Right ventricle myocardium superior (tissue), 1 donor: ENCODE measurements around the gene HEXB. TPM values are rescaled to one million over a fixed set of nuclear protein-coding genes. Genes with fewer than 3 reads are reported as not detected.
"Not testable (repeated sequence)": the region's sequence is repeated elsewhere in the genome, so short reads cannot be mapped to it uniquely, and the experiment has no call there.

Source experiments
- ATAC-seq: fragments of 200-7000 bp; cut with Tn5 transposase; one replicate; pipeline ENCODE4 v1.9.1; 2020; ENCODE audit warnings: mild to moderate bottlenecking; ENCODE audit not compliant: poor library complexity
- DNase-seq: peaks from one replicate; pipeline ENCODE4 v3.0.0-alpha.2; 2020
- intact Hi-C: fragments of 100-400 bp; cut with DNase I; formaldehyde crosslinking; loops from one replicate; pipeline ENCODE4 v1.11.2; 2022
- total RNA-seq: library from RNA; stranded (reverse); fragmentation: NEBNext Ultra II Directional; extraction: Animal tissue kit (Norgen Biotek cat#: 25700); gene quantifications from one replicate; pipeline ENCODE4 v1.2.1, GENCODE V29; 2021
- donor health status: DM: no; HTN: yes; CAD: no; lungs with severe emphysema.

HEXB gene
- total RNA-seq, 1 donor from 2014 or later, result 83.6 TPM

DNA sequence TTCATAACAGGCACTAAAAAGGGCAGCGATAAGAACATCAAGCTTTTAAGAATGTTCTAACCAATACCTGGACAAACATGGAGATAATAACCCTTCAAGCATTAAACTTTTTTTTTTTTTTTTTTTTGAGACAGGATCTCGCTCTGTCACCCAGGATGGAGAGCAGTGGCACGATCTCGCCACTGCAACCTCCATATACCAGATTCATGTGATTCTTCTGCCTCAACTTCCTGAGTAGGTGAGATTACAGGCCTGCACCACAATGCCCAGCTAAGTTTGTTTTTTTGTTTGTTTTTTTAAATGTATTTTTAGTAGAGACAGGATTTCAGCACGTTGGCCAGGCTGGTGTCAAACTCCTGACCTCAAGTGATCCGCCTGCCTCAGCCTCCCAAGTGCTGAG lies 29.8 kb upstream of the HEXB start:
- intact Hi-C loops, result no loop called here
- DNase-seq (no peak), ATAC-seq (no peak)

DNA sequence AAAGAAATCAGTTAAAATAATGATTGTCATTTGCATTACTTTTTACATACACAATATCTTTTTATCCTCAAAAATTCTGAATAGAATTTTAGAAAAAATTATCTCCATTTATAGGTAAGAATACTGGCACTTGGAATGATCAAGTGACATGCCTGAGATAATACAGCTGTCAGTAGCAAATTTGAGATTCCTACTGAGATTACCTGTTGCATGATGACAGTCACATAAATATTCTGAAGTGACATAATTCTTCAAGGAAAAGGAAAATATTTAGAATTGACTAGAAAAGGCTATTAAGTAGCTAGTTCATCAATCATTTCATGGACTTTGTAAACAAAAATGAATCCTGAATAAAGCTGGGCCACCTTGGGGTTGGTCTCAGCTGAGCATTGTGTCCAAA lies 29.3 kb upstream of the HEXB start:
- ATAC-seq, result no peak
- intact Hi-C loops, result no loop called here
- DNase-seq, result no peak

- intact Hi-C loops, result no loop called here
- no peak for DNase-seq
- ATAC-seq, result peak; percentile 69
These were observed 27.9 kb upstream of the HEXB start for GRCh38 chr5:74657165-74657564.

DNA sequence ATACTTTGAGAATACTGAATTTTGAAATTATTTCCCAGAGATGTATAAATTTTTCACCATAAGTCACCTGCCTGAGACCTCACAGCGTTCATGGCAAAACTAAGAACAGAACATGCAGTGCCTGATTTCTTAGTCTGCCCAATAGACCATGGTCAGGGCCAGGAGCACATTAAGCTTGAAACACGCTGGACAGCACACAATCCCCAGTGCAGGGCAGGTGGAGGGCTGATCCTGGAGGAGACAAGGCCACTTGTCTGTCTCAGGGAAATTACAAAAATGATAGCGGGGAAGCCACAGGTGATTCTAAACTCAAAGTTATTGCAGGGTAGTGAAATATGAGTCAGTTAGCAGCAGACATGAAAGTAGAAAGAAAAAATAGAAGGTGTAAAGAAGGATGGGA lies 25.9 kb upstream of the HEXB start:
- no peak for DNase-seq
- no peak for ATAC-seq
- intact Hi-C loops, result no loop called here

DNA sequence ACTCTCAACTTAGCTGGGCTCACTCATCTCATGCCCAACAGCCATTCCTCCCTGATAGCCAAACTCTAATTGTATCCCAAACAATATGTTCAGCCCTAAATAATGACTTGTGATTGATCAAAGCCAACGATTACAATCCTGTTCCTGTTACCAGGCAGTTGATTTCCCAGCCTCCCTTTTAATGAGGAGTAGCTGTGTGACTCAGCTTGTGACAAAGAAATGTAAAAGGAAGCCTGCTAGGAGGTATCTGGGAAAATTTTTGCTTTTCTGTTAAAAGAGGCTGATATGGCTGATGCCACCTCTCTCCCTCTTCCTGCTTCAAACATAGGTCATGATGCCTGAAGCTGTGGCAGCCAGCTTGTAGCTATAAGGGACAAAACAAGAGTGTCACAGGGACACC lies 24.9 kb upstream of the HEXB start:
- ATAC-seq (no peak), DNase-seq (no peak)
- intact Hi-C loops, result no loop called here

- ATAC-seq (no peak), DNase-seq (no peak)
- intact Hi-C loops, result no loop called here
These were observed 24.2 kb upstream of the HEXB start for GRCh38 chr5:74660873-74661272.

GRCh38 chr5:74664551-74664950 lies 20.5 kb upstream of the HEXB start:
- ATAC-seq (no peak), DNase-seq (no peak)
- intact Hi-C loops, result no loop called here

DNA sequence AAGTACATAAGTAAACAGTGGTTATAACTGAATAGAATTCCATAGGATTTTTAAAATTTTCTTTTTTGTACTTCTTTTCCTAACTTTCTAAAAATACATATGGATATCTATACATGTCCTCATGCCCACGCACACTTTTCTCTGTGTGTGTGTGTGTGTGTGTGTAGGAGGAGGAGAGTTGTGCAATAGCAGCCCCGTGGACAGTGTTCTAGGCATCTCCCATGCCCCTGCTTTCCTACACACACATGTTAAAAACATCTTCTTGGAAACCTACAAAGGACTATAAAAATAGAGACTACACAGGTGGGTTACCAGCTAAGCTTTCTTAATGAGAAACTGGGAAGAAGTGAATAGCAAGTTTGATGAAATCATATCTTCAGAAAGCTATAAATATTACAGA lies 19.8 kb upstream of the HEXB start:
- intact Hi-C loops, result no loop called here
- DNase-seq (no peak), ATAC-seq (no peak)

DNA sequence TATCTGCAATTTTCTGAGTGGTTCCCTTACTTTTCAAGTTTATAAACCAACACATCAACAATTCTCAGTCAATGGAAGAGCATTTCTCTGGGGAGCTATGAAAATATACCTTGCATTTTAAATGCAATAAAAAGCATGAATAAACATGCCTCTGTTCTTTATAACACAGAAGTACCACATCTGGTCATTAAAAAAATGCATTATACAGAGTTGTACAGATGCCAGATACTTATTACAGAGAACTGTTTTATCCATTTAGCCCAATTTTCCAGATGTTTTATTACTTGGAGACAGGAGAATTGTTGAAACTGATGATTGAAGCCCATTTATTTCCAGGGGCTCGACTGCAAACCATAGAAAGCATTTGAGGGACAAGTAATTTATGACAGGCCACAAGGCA lies 19.2 kb upstream of the HEXB start:
- intact Hi-C loops, result no loop called here
- ATAC-seq (no peak), DNase-seq (no peak)

- no peak for DNase-seq
- intact Hi-C loops, result no loop called here
- ATAC-seq, result no peak
These were observed 17.6 kb upstream of the HEXB start for GRCh38 chr5:74667396-74667795.

DNA sequence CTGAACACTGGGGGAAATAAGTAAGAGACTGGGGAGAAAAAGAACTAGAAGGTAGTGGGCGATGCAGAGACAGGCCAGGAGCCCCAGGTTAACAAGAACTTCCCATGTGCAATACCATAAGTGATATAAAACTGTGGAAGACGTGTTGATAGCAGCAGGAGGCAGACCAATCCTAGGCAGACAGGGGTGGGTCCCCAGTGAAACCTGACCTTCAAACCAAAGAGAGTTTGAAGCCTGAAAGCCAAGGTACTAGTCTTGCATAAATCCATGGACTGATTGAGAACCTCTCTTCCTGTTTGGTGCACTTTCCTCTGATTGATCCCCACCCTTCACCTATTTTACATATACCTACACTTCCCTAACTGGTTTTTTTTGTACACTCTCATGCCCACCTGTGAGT lies 15.2 kb upstream of the HEXB start:
- ATAC-seq, result no peak
- intact Hi-C loops, result loop anchor here (10.0 kb wide), 1 partner anchor 245 kb away; no protein-coding TSS in a partner anchor
- no peak for DNase-seq

- no peak for ATAC-seq
- DNase-seq, result no peak
- intact Hi-C loops, result loop anchor here (10.0 kb wide), 1 partner anchor 244 kb away; no protein-coding TSS in a partner anchor
These were observed 14.5 kb upstream of the HEXB start for GRCh38 chr5:74670396-74671038.

GRCh38 chr5:74672215-74672877 lies 12.7 kb upstream of the HEXB start:
- intact Hi-C loops, result loop anchor here (10.0 kb wide), 1 partner anchor 242 kb away; no protein-coding TSS in a partner anchor
- ATAC-seq (peak; percentile 86), DNase-seq (no peak)

DNA sequence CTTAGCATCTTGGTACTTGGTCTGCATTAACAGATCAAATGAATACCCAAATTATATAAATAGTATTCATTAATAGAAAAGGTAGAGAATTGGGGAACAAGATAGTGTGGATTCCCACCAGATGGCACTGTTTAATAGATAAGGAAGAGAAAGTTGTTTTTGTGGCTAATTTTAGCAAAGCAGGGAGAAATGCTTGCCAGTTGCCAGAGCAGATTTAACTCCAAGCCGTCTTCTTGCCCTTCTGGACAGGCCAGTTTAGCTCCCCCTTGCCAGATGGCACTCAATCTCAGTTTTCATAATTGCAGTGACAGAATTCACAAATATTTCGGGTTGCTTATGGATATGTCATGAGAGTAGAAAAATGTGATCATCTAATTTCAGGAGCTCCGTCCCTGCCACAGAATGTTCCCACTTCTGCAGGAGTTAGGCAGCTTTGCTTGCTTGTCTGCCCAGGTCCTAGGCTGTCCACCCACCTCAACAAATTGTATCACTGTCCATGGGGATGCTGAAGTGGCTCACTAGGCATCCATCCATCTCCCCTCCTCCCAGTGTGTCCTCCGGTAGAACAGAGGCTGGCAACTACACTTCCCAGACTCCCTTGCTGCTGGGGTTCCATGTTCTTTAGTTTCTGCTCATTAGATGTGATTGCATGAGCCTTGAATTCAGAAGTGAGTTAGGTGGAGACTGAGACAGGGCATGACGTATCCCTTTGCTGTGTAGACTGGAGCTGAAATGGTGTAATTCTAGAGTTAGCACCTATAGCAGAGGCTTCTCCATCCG lies 11.8 kb upstream of the HEXB start:
- intact Hi-C loops, result loop anchor here (10.0 kb wide), 1 partner anchor 242 kb away; no protein-coding TSS in a partner anchor
- DNase-seq (no peak), ATAC-seq (peak; percentile 75)

GRCh38 chr5:74676466-74676865 lies 8.6 kb upstream of the HEXB start:
- ATAC-seq, DNase-seq: not testable (repeated sequence)
- intact Hi-C loops, result loop anchor here (10.0 kb wide), 1 partner anchor 238 kb away; no protein-coding TSS in a partner anchor

DNA sequence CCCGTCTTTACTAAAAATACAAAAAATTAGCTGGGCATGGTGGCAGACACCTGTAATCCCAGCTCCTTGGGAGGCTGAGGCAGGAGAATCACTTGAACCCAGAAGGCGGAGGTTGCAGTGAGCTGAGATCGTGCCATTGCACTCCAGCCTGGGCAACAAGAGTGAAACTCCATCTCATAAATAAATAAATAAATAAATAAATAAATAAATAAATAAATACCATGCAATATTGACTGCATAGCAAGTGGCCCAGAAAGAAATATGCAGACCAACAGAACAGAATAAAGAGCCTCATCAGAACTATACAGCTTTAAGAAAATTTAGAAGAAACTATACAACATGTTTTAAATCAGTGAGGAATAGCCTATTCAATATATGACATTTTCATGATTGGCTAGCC lies 6.9 kb upstream of the HEXB start:
- not testable (repeated sequence) for ATAC-seq, DNase-seq
- intact Hi-C loops, result loop anchor here (10.0 kb wide), 1 partner anchor 237 kb away; no protein-coding TSS in a partner anchor

GRCh38 chr5:74679300-74679699 lies 5.7 kb upstream of the HEXB start:
- not testable (repeated sequence) for DNase-seq, ATAC-seq
- intact Hi-C loops, result loop anchor here (10.0 kb wide), 1 partner anchor 236 kb away; no protein-coding TSS in a partner anchor

DNA sequence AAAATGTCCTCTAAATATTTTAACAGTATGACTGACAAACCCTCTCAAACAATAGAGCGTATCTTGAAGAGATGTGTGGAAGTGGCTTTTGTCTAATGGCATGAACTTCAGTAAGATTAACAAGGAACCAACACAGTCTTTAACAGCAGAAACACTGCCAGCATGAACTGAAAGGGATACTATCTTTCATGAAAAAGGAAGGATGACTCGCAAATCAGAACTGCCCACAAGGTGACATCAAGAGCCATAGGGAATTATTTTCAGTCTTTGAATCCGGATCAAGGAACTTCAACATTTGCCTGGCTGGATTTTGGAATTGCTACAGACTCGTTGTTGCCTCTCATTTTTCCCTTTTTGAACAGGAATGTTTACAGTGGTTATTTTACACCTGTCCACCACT lies 5.1 kb upstream of the HEXB start:
- DNase-seq, result no peak
- no peak for ATAC-seq
- intact Hi-C loops, result loop anchor here (10.0 kb wide), 1 partner anchor 235 kb away; no protein-coding TSS in a partner anchor

DNA sequence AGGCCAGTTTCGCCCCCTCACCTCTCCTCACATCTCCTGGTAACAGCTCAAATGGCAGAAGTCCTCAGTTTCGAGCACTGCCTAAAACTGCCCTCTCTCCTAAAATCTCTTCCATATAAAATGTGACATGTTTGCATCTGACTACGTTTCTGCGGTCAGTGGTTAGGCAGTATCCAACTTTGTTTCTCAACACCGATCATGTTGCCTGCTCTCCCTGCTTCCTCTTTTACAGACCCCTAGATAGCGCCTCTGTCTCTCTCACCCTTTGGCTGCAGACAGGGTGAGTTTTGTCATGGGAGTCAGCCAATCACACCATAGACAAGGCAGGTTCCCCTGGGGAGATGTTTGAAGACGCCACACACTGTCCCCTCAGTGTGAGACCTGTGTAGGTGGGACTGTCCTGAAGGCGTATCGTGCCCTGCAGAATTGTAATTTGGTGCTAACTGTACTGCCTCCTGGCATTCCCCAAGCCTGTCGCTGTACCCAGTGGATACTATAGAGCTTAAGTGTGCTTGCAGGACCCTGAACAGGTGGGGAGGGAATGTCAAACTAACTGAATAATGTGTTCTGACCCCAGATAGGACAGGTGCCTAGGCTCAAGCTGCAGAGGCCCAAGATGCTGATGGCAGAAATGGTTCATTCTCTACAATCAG lies 1.1 kb downstream of the HEXB start:
- DNase-seq, result no peak
- intact Hi-C loops, result no loop called here
- peak; percentile 36 for ATAC-seq
